ENCODE data around the gene IAH1. TPM values are rescaled to one million over a fixed set of nuclear protein-coding genes. Genes with fewer than 3 reads are reported as not detected.

The IAH1 gene
- total and polyA plus RNA-seq, 4 donors, result 45.6 to 72.9 (median 58.5) TPM

- ATAC-seq (ENCODE audit: low FRiP score), result no peak
- WGBS, 2 donors, result 85 to 95% methylated on average over 46 of the region's 46 CpGs
- peak in 1 of 2 donors; percentile 9 for DNase-seq
- H3K27ac ChIP-seq (ENCODE audit: low read depth in 1 of 2, low read length in 2 of 2), result no peak overlapping the region
- no peaks in the 10 kb centered on the region for H3K9me3 ChIP-seq (ENCODE audit: control insufficient read depth, low read length)
- intact Hi-C loops (cut with DNase I), result no loop called here
- no peaks in the 10 kb centered on the region for H3K4me1 ChIP-seq (ENCODE audit: control insufficient read depth in 1 of 2, insufficient read depth in 2 of 2, low read length in 2 of 2)
- H3K4me3 ChIP-seq (ENCODE audit: low read length in 2 of 2), result no peak overlapping the region
- H3K27me3 ChIP-seq (ENCODE audit: control insufficient read depth in 1 of 2, insufficient read depth in 2 of 2, low read length in 1 of 2), result no peaks in the 10 kb centered on the region
- H3K36me3 ChIP-seq (ENCODE audit: control insufficient read depth in 1 of 2, insufficient read depth in 2 of 2, low read length in 1 of 2), result peaks cover 0 to 5% of the 10 kb centered on the region in 2 donors
Observed at GRCh38 chr2:9466147-9466683, 8.1 kb upstream of the IAH1 start.

- Histone ChIP-seq H3K36me3 (ENCODE audit: control insufficient read depth in 1 of 2, insufficient read depth in 2 of 2, low read length in 1 of 2) (peaks cover 0 to 5% of the 10 kb centered on the region in 2 donors), H3K4me3 (ENCODE audit: low read length in 2 of 2) (no peak overlapping the region), H3K27me3 (ENCODE audit: control insufficient read depth in 1 of 2, insufficient read depth in 2 of 2, low read length in 1 of 2) (no peaks in the 10 kb centered on the region), H3K27ac (ENCODE audit: low read depth in 1 of 2, low read length in 2 of 2) (no peak overlapping the region), H3K4me1 (ENCODE audit: control insufficient read depth in 1 of 2, insufficient read depth in 2 of 2, low read length in 2 of 2) (no peaks in the 10 kb centered on the region), H3K9me3 (ENCODE audit: control insufficient read depth, low read length) (no peaks in the 10 kb centered on the region)
- whole genome bisulfite sequencing, 2 donors, result 86 to 87% methylated on average over 10 of the region's 10 CpGs
- ATAC-seq (ENCODE audit: low FRiP score), result no peak
- DNase-seq, result peak in 1 of 2 donors; percentile 41
- intact Hi-C loops (cut with DNase I), result no loop called here
Observed at GRCh38 chr2:9467687-9468086, 6.7 kb upstream of the IAH1 start.

- no peak for DNase-seq
- intact Hi-C loops (cut with DNase I), result loop anchor here in 1 of 2 donors (5.0 kb wide), 2 partner anchors 49 to 161 kb away; partner anchors contain the start of genes CPSF3, ITGB1BP1 and YWHAQ
- H3K27me3 ChIP-seq (ENCODE audit: control insufficient read depth in 1 of 2, insufficient read depth in 2 of 2, low read length in 1 of 2), result no peaks in the 10 kb centered on the region
- H3K4me1 ChIP-seq (ENCODE audit: control insufficient read depth in 1 of 2, insufficient read depth in 2 of 2, low read length in 2 of 2), result peaks cover 0 to 2% of the 10 kb centered on the region in 2 donors
- H3K36me3 ChIP-seq (ENCODE audit: control insufficient read depth in 1 of 2, insufficient read depth in 2 of 2, low read length in 1 of 2), result no peaks in the 10 kb centered on the region
- no peak overlapping the region for H3K4me3 ChIP-seq (ENCODE audit: low read length in 2 of 2)
- no peak for ATAC-seq (ENCODE audit: low FRiP score)
- WGBS, 2 donors, result 30 to 31% methylated on average over 5 of the region's 5 CpGs
- H3K27ac ChIP-seq (ENCODE audit: low read depth in 1 of 2, low read length in 2 of 2), result no peak overlapping the region
- no peaks in the 10 kb centered on the region for H3K9me3 ChIP-seq (ENCODE audit: control insufficient read depth, low read length)
Observed at GRCh38 chr2:9471206-9471605, 3.1 kb upstream of the IAH1 start.

- Histone ChIP-seq H3K4me3 (ENCODE audit: low read length in 2 of 2) (no peak overlapping the region), H3K27me3 (ENCODE audit: control insufficient read depth in 1 of 2, insufficient read depth in 2 of 2, low read length in 1 of 2) (no peaks in the 10 kb centered on the region), H3K9me3 (ENCODE audit: control insufficient read depth, low read length) (no peaks in the 10 kb centered on the region), H3K27ac (ENCODE audit: low read depth in 1 of 2, low read length in 2 of 2) (no peak overlapping the region), H3K36me3 (ENCODE audit: control insufficient read depth in 1 of 2, insufficient read depth in 2 of 2, low read length in 1 of 2) (no peaks in the 10 kb centered on the region), H3K4me1 (ENCODE audit: control insufficient read depth in 1 of 2, insufficient read depth in 2 of 2, low read length in 2 of 2) (peaks cover 0 to 3% of the 10 kb centered on the region in 2 donors)
- no peak for DNase-seq
- ATAC-seq (ENCODE audit: low FRiP score), result no peak
- intact Hi-C loops (cut with DNase I), result loop anchor here in 1 of 2 donors (5.0 kb wide), 2 partner anchors 50 to 160 kb away; partner anchors contain the start of genes CPSF3, ITGB1BP1 and YWHAQ
- WGBS, 2 donors, result 97 to 98% methylated on average over 9 of the region's 9 CpGs
Observed at GRCh38 chr2:9472511-9472910, 1.8 kb upstream of the IAH1 start.

GRCh38 chr2:9473308-9473984, 905 bp upstream of the IAH1 start:
- H3K36me3 ChIP-seq (ENCODE audit: control insufficient read depth in 1 of 2, insufficient read depth in 2 of 2, low read length in 1 of 2), result no peaks in the 10 kb centered on the region
- intact Hi-C loops (cut with DNase I), result loop anchor here in 1 of 2 donors (5.0 kb wide), 2 partner anchors 51 to 159 kb away; partner anchors contain the start of genes CPSF3, ITGB1BP1 and YWHAQ
- ATAC-seq (ENCODE audit: low FRiP score) (no peak), DNase-seq (no peak)
- no peak overlapping the region for H3K4me3 ChIP-seq (ENCODE audit: low read length in 2 of 2)
- H3K27me3 ChIP-seq (ENCODE audit: control insufficient read depth in 1 of 2, insufficient read depth in 2 of 2, low read length in 1 of 2), result no peaks in the 10 kb centered on the region
- no peak overlapping the region for H3K27ac ChIP-seq (ENCODE audit: low read depth in 1 of 2, low read length in 2 of 2)
- peaks cover 0 to 3% of the 10 kb centered on the region in 2 donors for H3K4me1 ChIP-seq (ENCODE audit: control insufficient read depth in 1 of 2, insufficient read depth in 2 of 2, low read length in 2 of 2)
- 32 to 35% methylated on average over 24 of the region's 24 CpGs for WGBS, 2 donors
- no peaks in the 10 kb centered on the region for H3K9me3 ChIP-seq (ENCODE audit: control insufficient read depth, low read length)

GRCh38 chr2:9473985-9474360, 378 bp upstream of the IAH1 start:
- ATAC-seq (ENCODE audit: low FRiP score), result peak; percentile 65
- peak overlapping the region; percentile 20 to 60 for H3K4me3 ChIP-seq (ENCODE audit: low read length in 2 of 2)
- intact Hi-C loops (cut with DNase I), result loop anchor here in 1 of 2 donors (5.0 kb wide), 2 partner anchors 52 to 158 kb away; partner anchors contain the start of genes CPSF3, ITGB1BP1 and YWHAQ
- H3K27ac ChIP-seq (ENCODE audit: low read depth in 1 of 2, low read length in 2 of 2), result peak overlapping the region in 1 of 2 donors; percentile 38
- 5% methylated on average over 39 of the region's 39 CpGs for WGBS, 2 donors
- H3K9me3 ChIP-seq (ENCODE audit: control insufficient read depth, low read length), result no peaks in the 10 kb centered on the region
- H3K36me3 ChIP-seq (ENCODE audit: control insufficient read depth in 1 of 2, insufficient read depth in 2 of 2, low read length in 1 of 2), result no peaks in the 10 kb centered on the region
- DNase-seq, result peak in 1 of 2 donors; percentile 70
- peaks cover 0 to 3% of the 10 kb centered on the region in 2 donors for H3K4me1 ChIP-seq (ENCODE audit: control insufficient read depth in 1 of 2, insufficient read depth in 2 of 2, low read length in 2 of 2)
- no peaks in the 10 kb centered on the region for H3K27me3 ChIP-seq (ENCODE audit: control insufficient read depth in 1 of 2, insufficient read depth in 2 of 2, low read length in 1 of 2)

- H3K36me3 ChIP-seq (ENCODE audit: control insufficient read depth in 1 of 2, insufficient read depth in 2 of 2, low read length in 1 of 2), result peaks cover 0 to 7% of the 10 kb centered on the region in 2 donors
- H3K27ac ChIP-seq (ENCODE audit: low read depth in 1 of 2, low read length in 2 of 2), result no peak overlapping the region
- no peaks in the 10 kb centered on the region for H3K9me3 ChIP-seq (ENCODE audit: control insufficient read depth, low read length)
- peaks cover 0 to 3% of the 10 kb centered on the region in 2 donors for H3K4me1 ChIP-seq (ENCODE audit: control insufficient read depth in 1 of 2, insufficient read depth in 2 of 2, low read length in 2 of 2)
- no peaks in the 10 kb centered on the region for H3K27me3 ChIP-seq (ENCODE audit: control insufficient read depth in 1 of 2, insufficient read depth in 2 of 2, low read length in 1 of 2)
- H3K4me3 ChIP-seq (ENCODE audit: low read length in 2 of 2), result no peak overlapping the region
- intact Hi-C loops (cut with DNase I), result no loop called here
- DNase-seq (no peak), ATAC-seq (ENCODE audit: low FRiP score) (no peak)
- WGBS, 2 donors, result 72 to 75% methylated on average over 7 of the region's 7 CpGs
Observed at GRCh38 chr2:9477914-9478313, 3.6 kb downstream of the IAH1 start.

GRCh38 chr2:9478526-9478925, 4.2 kb downstream of the IAH1 start:
- intact Hi-C loops (cut with DNase I), result no loop called here

GRCh38 chr2:9480157-9480556, 5.8 kb downstream of the IAH1 start:
- Histone ChIP-seq H3K36me3 (ENCODE audit: control insufficient read depth in 1 of 2, insufficient read depth in 2 of 2, low read length in 1 of 2) (peaks cover 0 to 13% of the 10 kb centered on the region in 2 donors), H3K4me1 (ENCODE audit: control insufficient read depth in 1 of 2, insufficient read depth in 2 of 2, low read length in 2 of 2) (peaks cover 0 to 3% of the 10 kb centered on the region in 2 donors), H3K9me3 (ENCODE audit: control insufficient read depth, low read length) (no peaks in the 10 kb centered on the region), H3K27me3 (ENCODE audit: control insufficient read depth in 1 of 2, insufficient read depth in 2 of 2, low read length in 1 of 2) (no peaks in the 10 kb centered on the region), H3K27ac (ENCODE audit: low read depth in 1 of 2, low read length in 2 of 2) (no peak overlapping the region), H3K4me3 (ENCODE audit: low read length in 2 of 2) (no peak overlapping the region)
- ATAC-seq (ENCODE audit: low FRiP score) (no peak), DNase-seq (no peak)
- intact Hi-C loops (cut with DNase I), result no loop called here
- WGBS, 2 donors, result 85 to 86% methylated on average over 4 of the region's 4 CpGs

More at GRCh38 chr2:9478526-9478925, 4.2 kb downstream of the IAH1 start:
- peaks cover 0 to 8% of the 10 kb centered on the region in 2 donors for H3K36me3 ChIP-seq (ENCODE audit: control insufficient read depth in 1 of 2, insufficient read depth in 2 of 2, low read length in 1 of 2)
- no peak for ATAC-seq (ENCODE audit: low FRiP score)
- WGBS, 2 donors, result 34 to 38% methylated on average over 3 of the region's 3 CpGs
- H3K27me3 ChIP-seq (ENCODE audit: control insufficient read depth in 1 of 2, insufficient read depth in 2 of 2, low read length in 1 of 2), result no peaks in the 10 kb centered on the region
- H3K4me3 ChIP-seq (ENCODE audit: low read length in 2 of 2), result no peak overlapping the region
- no peak overlapping the region for H3K27ac ChIP-seq (ENCODE audit: low read depth in 1 of 2, low read length in 2 of 2)
- no peaks in the 10 kb centered on the region for H3K9me3 ChIP-seq (ENCODE audit: control insufficient read depth, low read length)
- DNase-seq, result no peak
- H3K4me1 ChIP-seq (ENCODE audit: control insufficient read depth in 1 of 2, insufficient read depth in 2 of 2, low read length in 2 of 2), result peaks cover 0 to 3% of the 10 kb centered on the region in 2 donors
